Ecto neural progenitor cell (in vitro differentiated cells): ENCODE measurements around the gene CRYBB3.
"Not testable (repeated sequence)": the region's sequence is repeated elsewhere in the genome, so short reads cannot be mapped to it uniquely, and the experiment has no call there.

Experiments used
- DNase-seq: peaks from one replicate; pipeline ENCODE4 v3.0.0-alpha.2; 2018; ENCODE audit warnings: low spot score

Gene CRYBB3

GRCh38 chr22:25206998-25207397 is 7.3 kb downstream of the CRYBB3 start:
- no peak for DNase-seq

GRCh38 chr22:25207553-25208157 is 8.0 kb downstream of the CRYBB3 start:
- DNase-seq, result no peak

GRCh38 chr22:25208328-25208727 is 8.7 kb downstream of the CRYBB3 start:
- no peak for DNase-seq

GRCh38 chr22:25208743-25209505 is 9.3 kb downstream of the CRYBB3 start:
- DNase-seq, result no peak

GRCh38 chr22:25210793-25211192 is 11.1 kb downstream of the CRYBB3 start:
- DNase-seq, result no peak

GRCh38 chr22:25212337-25212736 is 12.7 kb downstream of the CRYBB3 start:
- DNase-seq, result no peak

GRCh38 chr22:25213221-25213620 is 13.6 kb downstream of the CRYBB3 start:
- no peak for DNase-seq

- no peak for DNase-seq
These were observed 16.6 kb downstream of the CRYBB3 start for GRCh38 chr22:25216230-25216629.

- no peak for DNase-seq
These were observed 19.6 kb downstream of the CRYBB3 start, which contains the start of gene CRYBB2 for GRCh38 chr22:25219211-25219689. Gene CRYBB2, plus strand, starts transcription at chr22:25219639. Its CDS starts 1,791 bp downstream, at chr22:25221430.

GRCh38 chr22:25219948-25220442 is 20.3 kb downstream of the CRYBB3 start:
- DNase-seq, result no peak

- no peak for DNase-seq
These were observed 22.1 kb downstream of the CRYBB3 start for GRCh38 chr22:25221790-25222189.

- DNase-seq, result peak; percentile 71
These were observed 23.7 kb downstream of the CRYBB3 start for GRCh38 chr22:25223269-25223850.

- DNase-seq, result no peak
These were observed 29.2 kb downstream of the CRYBB3 start for GRCh38 chr22:25228822-25229221.

- not testable (repeated sequence) for DNase-seq
These were observed 31.1 kb downstream of the CRYBB3 start for GRCh38 chr22:25230760-25231159.

- DNase-seq, result no peak
These were observed 32.6 kb downstream of the CRYBB3 start for GRCh38 chr22:25232301-25232700.

- not testable (repeated sequence) for DNase-seq
These were observed 34.0 kb downstream of the CRYBB3 start for GRCh38 chr22:25233706-25234105.

GRCh38 chr22:25235547-25236290 is 36.1 kb downstream of the CRYBB3 start:
- peak; percentile 90 for DNase-seq

- no peak for DNase-seq
These were observed 36.8 kb downstream of the CRYBB3 start for GRCh38 chr22:25236417-25236816.

- no peak for DNase-seq
These were observed 37.8 kb downstream of the CRYBB3 start for GRCh38 chr22:25237503-25237902.

GRCh38 chr22:25238058-25238457 is 38.4 kb downstream of the CRYBB3 start:
- not testable (repeated sequence) for DNase-seq

- not testable (repeated sequence) for DNase-seq
These were observed 55.5 kb downstream of the CRYBB3 start for GRCh38 chr22:25255169-25255568.
